B cell (primary cell): ENCODE measurements around the gene SIKE1. TPM values are rescaled to one million over a fixed set of nuclear protein-coding genes. Genes with fewer than 3 reads are reported as not detected.
"Not testable (repeated sequence)": the region's sequence is repeated elsewhere in the genome, so short reads cannot be mapped to it uniquely, and the experiment has no call there.

ENCODE experiments used
- ATAC-seq: fragments of 200-7000 bp; cut with Tn5 transposase; one replicate; pipeline ENCODE4 v1.10.0; 2021; ENCODE audit warnings: low read depth, mild to moderate bottlenecking, moderate number of reproducible peaks, moderate library complexity
- CTCF ChIA-PET: fragments of 350-600 bp; sonication (Branson Sonifier 250); formaldehyde crosslinking; loops from one replicate; lab custom pipeline; 2021; ENCODE audit warnings: antibody characterized with exemption, inconsistent platforms; lab: Charles Lee
- POLR2A ChIA-PET: fragments of 350-600 bp; sonication (Branson Sonifier 250); formaldehyde crosslinking; loops from one replicate; lab custom pipeline; 2021; ENCODE audit warnings: antibody characterized with exemption; lab: Charles Lee
- DNase-seq: peaks from one replicate; pipeline ENCODE4 v3.0.0; 2013
- H2AFZ ChIP-seq: 2 replicates; pipeline ENCODE4 v1.6.1; 2012; ENCODE audit warnings: mild to moderate bottlenecking, low read depth, low read length; ENCODE audit not compliant: insufficient read depth, poor library complexity, severe bottlenecking
- H3K27ac ChIP-seq, 2 donors: 1 replicate in 1 of 2; 2 replicates in 1 of 2; pipeline ENCODE4 v1.5.1; 2012 to 2013; ENCODE audit warnings: low read length in 2 of 2, mild to moderate bottlenecking in 2 of 2, moderate library complexity in 1 of 2
- H3K27me3 ChIP-seq, 4 experiments: fragments of 200-600 bp in 1 of 4; sonication (generic) in 1 of 4; replicated peaks in 1 of 4; 1 replicate in 2 of 4; 2 replicates in 2 of 4; pipeline versions ENCODE4 v1.6.1 to v1.7.0; 2013 to 2016; ENCODE audit warnings: low read length in 3 of 4, mild to moderate bottlenecking in 2 of 4, mixed read lengths in 1 of 4, moderate library complexity in 1 of 4; ENCODE audit not compliant: insufficient read depth in 4 of 4, control insufficient read depth in 3 of 4; ENCODE audit errors: control extremely low read depth in 1 of 4
- H3K36me3 ChIP-seq, 2 experiments: replicated peaks in 1 of 2; 1 replicate in 1 of 2; 2 replicates in 1 of 2; pipeline versions ENCODE4 v1.6.1 to v1.7.1; 2013; ENCODE audit warnings: low read length in 1 of 2; ENCODE audit not compliant: insufficient read depth in 2 of 2, control insufficient read depth in 1 of 2; ENCODE audit errors: control extremely low read depth in 1 of 2, extremely low read depth in 1 of 2
- H3K4me1 ChIP-seq, 2 donors: fragments of 200-600 bp in 1 of 2; sonication (generic) in 1 of 2; 1 replicate in 1 of 2; 2 replicates in 1 of 2; pipeline versions ENCODE4 v1.5.1 to v1.6.1; 2013 to 2017; ENCODE audit warnings: low read length in 2 of 2; ENCODE audit not compliant: control insufficient read depth in 2 of 2, insufficient read depth in 2 of 2
- H3K4me2 ChIP-seq: replicated peaks from 2 replicates; pipeline ENCODE3; 2012; ENCODE audit warnings: mild to moderate bottlenecking, low read depth, low read length; ENCODE audit not compliant: poor library complexity, severe bottlenecking
- H3K4me3 ChIP-seq, 5 experiments: fragments of 200-600 bp in 1 of 5; sonication (generic) in 1 of 5; 1 replicate in 3 of 5; 2 replicates in 2 of 5; pipeline versions ENCODE4 v1.5.1 to v1.7.0; 2011 to 2016; ENCODE audit warnings: low read length in 4 of 5, mild to moderate bottlenecking in 4 of 5, low read depth in 2 of 5, control low read depth in 1 of 5, moderate library complexity in 1 of 5; ENCODE audit not compliant: insufficient read depth in 1 of 5; ENCODE audit errors: control extremely low read depth in 1 of 5, extremely low read depth in 1 of 5
- H3K79me2 ChIP-seq: fragments of 200-600 bp; sonication (generic); one replicate; pipeline ENCODE4 v1.6.0; 2016; ENCODE audit warnings: low read length; ENCODE audit not compliant: control insufficient read depth, insufficient read depth
- H3K9ac ChIP-seq: fragments of 200-600 bp; sonication (generic); 2 replicates; pipeline ENCODE4 v1.6.1; 2017; ENCODE audit warnings: mild to moderate bottlenecking, low read length, moderate library complexity
- H3K9me3 ChIP-seq, 3 donors: one replicate each; pipeline versions ENCODE4 v1.6.1 to v1.7.1; 2013; ENCODE audit warnings: low read length in 2 of 3; ENCODE audit not compliant: control insufficient read depth in 2 of 3, insufficient read depth in 1 of 3; ENCODE audit errors: control extremely low read depth in 1 of 3
- H4K20me1 ChIP-seq: 2 replicates; pipeline ENCODE4 v1.6.0; 2012; ENCODE audit warnings: mild to moderate bottlenecking, low read length; ENCODE audit not compliant: insufficient read depth, control insufficient read depth, poor library complexity, severe bottlenecking
- H3K27ac Mint-ChIP-seq: one replicate; pipeline ENCODE4 v1.8.0; 2021; ENCODE audit warnings: mixed read lengths
- H3K27me3 Mint-ChIP-seq: one replicate; pipeline ENCODE4 v1.8.0; 2021; ENCODE audit warnings: mixed read lengths
- H3K4me1 Mint-ChIP-seq: one replicate; pipeline ENCODE4 v1.8.0; 2021; ENCODE audit warnings: mixed read lengths
- H3K4me3 Mint-ChIP-seq: one replicate; pipeline ENCODE4 v1.8.0; 2021; ENCODE audit warnings: mixed read lengths
- H3K9me3 Mint-ChIP-seq: one replicate; pipeline ENCODE4 v1.8.0; 2022; ENCODE audit warnings: mixed read lengths; ENCODE audit not compliant: insufficient read depth
- EZH2 ChIP-seq: IDR thresholded peaks from 2 replicates; pipeline ENCODE4 v1.6.1; 2012; ENCODE audit warnings: borderline replicate concordance, low read depth, mild to moderate bottlenecking, moderate library complexity, low read length; ENCODE audit not compliant: insufficient read depth, poor library complexity, severe bottlenecking
- WGBS: methylation state at CpG from one replicate; pipeline ENCODE4 v1.1.5; 2013; ENCODE audit warnings: missing lambda C conversion rate; ENCODE audit not compliant: insufficient coverage; 5-methylcytosine and 5-hydroxymethylcytosine counted together
- intact Hi-C: fragments of 100-400 bp; cut with micrococcal nuclease; formaldehyde crosslinking; loops from one replicate; pipeline ENCODE4 v1.10.0; 2022
- polyA plus RNA-seq: library from polyadenylated mRNA; depleted of rRNA; stranded (reverse); fragments of >200 nt; gene quantifications from 2 replicates; pipeline ENCODE4 v1.2.3, GENCODE V29; 2012
- total RNA-seq, 2 donors: library from RNA; stranded (reverse); fragments of 120-200 nt in 1 of 2; gene quantifications; 1 replicate in 1 of 2; 2 replicates in 1 of 2; pipeline versions ENCODE4 v1.2.3 to v1.2.4, GENCODE V29; 2013 to 2022
- TF ChIP-seq, protein P1 (sequence below): fragments of 200-600 bp; IDR thresholded peaks from one replicate; pipeline ENCODE4 v1.8.0; 2022; ENCODE audit warnings: antibody characterized with exemption, mild to moderate bottlenecking

The SIKE1 gene
- total and polyA plus RNA-seq, 2 donors (not counting 1 experiment from before 2014, with no cell fraction given) = 18.4 to 47.8 TPM

DNA sequence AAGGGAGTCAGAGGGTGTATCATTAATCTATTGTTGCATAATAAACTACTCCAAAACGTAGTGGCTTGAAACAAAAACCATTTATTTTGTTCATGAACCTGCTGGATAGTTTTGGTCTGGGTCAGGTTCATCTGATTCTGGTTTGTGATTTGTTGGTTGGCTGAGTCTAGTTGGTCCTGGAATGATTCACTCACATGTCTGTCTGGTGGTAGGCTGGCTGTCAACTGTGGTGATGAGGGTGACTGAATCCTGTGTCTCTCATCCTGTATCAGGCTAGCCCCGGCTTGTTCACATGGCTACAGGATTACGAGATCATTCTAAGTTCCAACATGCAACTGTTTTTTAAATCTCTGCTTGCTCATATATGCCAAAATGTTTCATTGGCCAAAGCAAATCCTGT, 22.5 kb upstream of the SIKE1 start:
- ChIA-PET CTCF (no interaction called here), POLR2A (no interaction called here)
- intact Hi-C loops = no loop called here
- H3K27me3 Mint-ChIP-seq = peaks cover 33% of the 10 kb centered on the region
- peaks cover 2% of the 10 kb centered on the region for H3K9me3 Mint-ChIP-seq
- no peak overlapping the region for H3K27ac ChIP-seq
- no peak overlapping the region for H3K4me2 ChIP-seq
- ATAC-seq (no peak), DNase-seq (no peak)
- TF ChIP-seq EZH2 = no peak
- TF ChIP-seq, protein P1, sequence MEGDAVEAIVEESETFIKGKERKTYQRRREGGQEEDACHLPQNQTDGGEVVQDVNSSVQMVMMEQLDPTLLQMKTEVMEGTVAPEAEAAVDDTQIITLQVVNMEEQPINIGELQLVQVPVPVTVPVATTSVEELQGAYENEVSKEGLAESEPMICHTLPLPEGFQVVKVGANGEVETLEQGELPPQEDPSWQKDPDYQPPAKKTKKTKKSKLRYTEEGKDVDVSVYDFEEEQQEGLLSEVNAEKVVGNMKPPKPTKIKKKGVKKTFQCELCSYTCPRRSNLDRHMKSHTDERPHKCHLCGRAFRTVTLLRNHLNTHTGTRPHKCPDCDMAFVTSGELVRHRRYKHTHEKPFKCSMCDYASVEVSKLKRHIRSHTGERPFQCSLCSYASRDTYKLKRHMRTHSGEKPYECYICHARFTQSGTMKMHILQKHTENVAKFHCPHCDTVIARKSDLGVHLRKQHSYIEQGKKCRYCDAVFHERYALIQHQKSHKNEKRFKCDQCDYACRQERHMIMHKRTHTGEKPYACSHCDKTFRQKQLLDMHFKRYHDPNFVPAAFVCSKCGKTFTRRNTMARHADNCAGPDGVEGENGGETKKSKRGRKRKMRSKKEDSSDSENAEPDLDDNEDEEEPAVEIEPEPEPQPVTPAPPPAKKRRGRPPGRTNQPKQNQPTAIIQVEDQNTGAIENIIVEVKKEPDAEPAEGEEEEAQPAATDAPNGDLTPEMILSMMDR = no peak
- peaks cover 0 to 6% (median 4%) of the 10 kb centered on the region in 4 experiments for H3K27me3 ChIP-seq
- H3K4me1 Mint-ChIP-seq = no peaks in the 10 kb centered on the region
- no peak overlapping the region for H3K27ac Mint-ChIP-seq
- H2AFZ ChIP-seq = no peak overlapping the region
- 100% methylated on average over 1 of the region's 3 CpGs for WGBS
- no peak overlapping the region for H3K9ac ChIP-seq
- H4K20me1 ChIP-seq = no peaks in the 10 kb centered on the region
- peaks cover 0 to 6% (median 0%) of the 10 kb centered on the region in 3 donors for H3K9me3 ChIP-seq
- no peaks in the 10 kb centered on the region for H3K4me1 ChIP-seq
- no peak overlapping the region for H3K4me3 Mint-ChIP-seq
- H3K4me3 ChIP-seq = no peak overlapping the region
- H3K36me3 ChIP-seq = no peaks in the 10 kb centered on the region
- no peaks in the 10 kb centered on the region for H3K79me2 ChIP-seq

DNA sequence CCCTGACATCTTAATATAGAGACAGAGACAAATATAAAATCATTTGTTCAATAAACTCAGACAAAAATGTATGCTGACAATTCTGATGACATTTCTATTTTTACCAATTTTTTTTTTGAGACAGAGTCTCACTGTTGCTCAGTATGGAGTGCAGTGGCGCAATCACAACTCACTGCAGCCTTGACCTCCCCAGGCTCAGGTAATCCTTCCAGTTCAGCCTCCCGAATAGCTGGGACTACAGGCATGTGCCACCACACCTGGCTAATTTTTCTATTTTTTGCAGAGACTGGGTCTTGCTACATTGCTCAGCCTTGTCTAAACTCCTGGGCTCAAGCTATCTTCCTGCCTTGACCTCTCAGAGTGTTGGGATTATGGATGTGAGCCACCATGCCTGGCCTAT, 13.6 kb upstream of the SIKE1 start:
- no peaks in the 10 kb centered on the region for H3K4me1 Mint-ChIP-seq
- Histone ChIP-seq H3K4me2 (no peak overlapping the region), H3K4me1 (no peaks in the 10 kb centered on the region), H3K4me3 (no peak overlapping the region), H4K20me1 (no peaks in the 10 kb centered on the region), H3K79me2 (no peaks in the 10 kb centered on the region), H3K9ac (no peak overlapping the region), H3K27ac (no peak overlapping the region), H3K36me3 (no peaks in the 10 kb centered on the region), H2AFZ (no peak overlapping the region), H3K9me3 (no peaks in the 10 kb centered on the region), H3K27me3 (peaks cover 0 to 20% (median 8%) of the 10 kb centered on the region in 4 experiments)
- ChIA-PET CTCF (interaction anchor here (0.5 kb wide), 1 partner anchor 110 kb away, joined by 3 read pairs; no protein-coding TSS in a partner anchor), POLR2A (no interaction called here)
- ATAC-seq (no peak), DNase-seq (no peak)
- no peak overlapping the region for H3K4me3 Mint-ChIP-seq
- intact Hi-C loops = no loop called here
- peaks cover 39% of the 10 kb centered on the region for H3K27me3 Mint-ChIP-seq
- WGBS = 86% methylated on average over 2 of the region's 2 CpGs
- TF ChIP-seq, protein P1 = no peak
- TF ChIP-seq EZH2 = no peak
- H3K27ac Mint-ChIP-seq = no peak overlapping the region
- no peaks in the 10 kb centered on the region for H3K9me3 Mint-ChIP-seq

DNA sequence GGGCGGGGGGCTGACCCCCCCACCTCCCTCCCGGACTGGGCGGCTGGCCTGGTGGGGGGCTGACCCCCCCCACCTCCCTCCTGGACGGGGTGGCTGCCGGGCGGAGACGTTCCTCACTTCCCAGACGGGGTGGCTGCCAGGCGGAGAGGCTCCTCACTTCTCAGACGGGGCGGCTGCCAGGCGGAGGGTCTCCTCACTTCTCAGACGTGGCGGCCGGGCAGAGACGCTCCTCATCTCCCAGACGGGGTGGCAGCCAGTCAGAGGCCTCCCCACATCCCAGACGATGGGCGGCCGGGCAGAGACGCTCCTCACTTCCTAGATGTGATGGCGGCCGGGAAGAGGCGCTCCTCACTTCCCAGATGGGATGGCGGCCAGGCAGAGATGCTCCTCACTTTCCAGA, 10.1 kb upstream of the SIKE1 start:
- intact Hi-C loops, H2AFZ ChIP-seq, H3K27ac ChIP-seq, DNase-seq, H3K4me3 ChIP-seq, H3K9ac ChIP-seq, H3K4me1 Mint-ChIP-seq, H3K79me2 ChIP-seq, H3K27me3 ChIP-seq, H3K4me1 ChIP-seq, ATAC-seq, POLR2A ChIA-PET, H3K9me3 ChIP-seq, H4K20me1 ChIP-seq, H3K36me3 ChIP-seq, CTCF ChIA-PET, H3K27ac Mint-ChIP-seq, H3K4me2 ChIP-seq, H3K4me3 Mint-ChIP-seq: not testable (repeated sequence)
- WGBS = 89% methylated on average over 18 of the region's 25 CpGs
- peaks cover 14% of the 10 kb centered on the region for H3K9me3 Mint-ChIP-seq
- peaks cover 52% of the 10 kb centered on the region for H3K27me3 Mint-ChIP-seq
